H1 (cell line): ENCODE results near the gene ARL6IP5. TPM values are rescaled to one million over a fixed set of nuclear protein-coding genes. Genes with fewer than 3 reads are reported as not detected.

Experiments
- PHF8 ChIP-seq: fragments of 200-600 bp; sonication (generic); conservative IDR thresholded peaks from 2 replicates; pipeline ENCODE4 v1.7.1; 2012; ENCODE audit warnings: low read depth, mild to moderate bottlenecking, inconsistent platforms, low read length, moderate library complexity
- polyA plus RNA-seq, 7 experiments: library from polyadenylated mRNA; depleted of rRNA in 3 of 7; stranded (reverse) in 5 of 7; unstranded in 2 of 7; fragments of >200 nt in 5 of 7; fragments of 200-250 nt in 2 of 7; gene quantifications; 1 replicate in 5 of 7; 2 replicates in 1 of 7; 4 replicates in 1 of 7; pipeline versions ENCODE4 v1.2.1 to v1.2.3, GENCODE V29; 2011 to 2013; ENCODE audit warnings: missing spikeins in 2 of 7, mixed read lengths in 2 of 7
- total RNA-seq: library from RNA; stranded (reverse); fragmentation: NEBNext Ultra II Directional; extraction: Animal tissue kit (Norgen Biotek cat#: 25700); gene quantifications from 2 replicates; pipeline ENCODE4 v1.2.1, GENCODE V29; 2021

The ARL6IP5 gene
- total and polyA plus RNA-seq, 2 of the 8 experiments (the other 6 are each of a cell fraction or from before 2014, with no cell fraction given), result 24.9 to 30.1 TPM

DNA sequence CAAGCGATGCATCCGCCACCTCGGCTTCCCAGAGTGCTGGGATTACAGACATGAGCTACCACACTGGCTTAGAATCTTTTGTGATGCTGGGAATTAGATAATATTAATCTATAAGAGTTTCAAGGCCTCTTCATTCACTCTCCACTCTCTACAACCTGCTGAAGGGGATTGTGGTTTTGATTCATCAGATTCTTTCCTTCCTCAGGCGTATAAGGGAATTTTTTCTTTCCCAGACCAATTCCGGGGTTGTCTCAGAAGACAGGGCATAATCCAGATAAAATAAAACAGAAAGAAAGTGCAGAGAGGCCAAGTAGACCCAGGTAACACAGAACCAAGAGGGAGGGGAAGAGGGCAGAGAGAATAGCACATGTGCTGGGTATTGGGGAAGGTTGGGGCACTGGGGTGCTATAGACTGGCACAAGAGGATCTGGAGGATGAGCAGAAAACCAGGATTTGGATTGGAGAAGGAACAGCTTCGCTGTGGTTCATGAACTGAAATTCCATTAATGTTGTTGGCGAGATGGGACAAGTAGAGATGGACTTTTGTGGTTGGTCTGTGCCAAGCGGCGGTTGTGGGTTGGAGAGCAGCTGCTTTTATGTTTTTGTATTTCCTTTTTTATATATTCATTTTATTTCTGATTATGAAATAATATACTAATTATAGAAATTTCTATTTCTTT lies 12.8 kb downstream of the ARL6IP5 start (continued):
- no peak for TF ChIP-seq PHF8
